H1 (cell line): Measurements from ENCODE around the gene BTBD16. TPM values are rescaled to one million over a fixed set of nuclear protein-coding genes. Genes with fewer than 3 reads are reported as not detected.

Source experiments
- CTCF ChIA-PET: fragments of 300-600 bp; sonication (Branson Sonifier 250); formaldehyde crosslinking; loops from one replicate; lab custom pipeline; 2021; ENCODE audit not compliant: partially characterized antibody; lab: Charles Lee
- POLR2A ChIA-PET: fragments of 300-600 bp; sonication (Branson Sonifier 250); formaldehyde crosslinking; loops from one replicate; lab custom pipeline; 2021; ENCODE audit warnings: inconsistent platforms; ENCODE audit not compliant: partially characterized antibody; lab: Charles Lee
- DNase-seq, 2 experiments: peaks; one replicate each; pipeline versions ENCODE4 v3.0.0 to v3.0.0-alpha.2; 2010 to 2022; ENCODE audit warnings: low spot score in 2 of 2, low read depth in 1 of 2, mixed read lengths in 1 of 2
- FAIRE-seq: peaks from 2 replicates; lab custom pipeline; 2011; peaks lifted over from hg19 to GRCh38; lab: Jason Lieb, UNC
- H2AFZ ChIP-seq: 2 replicates; pipeline ENCODE4 v1.8.1; 2012; ENCODE audit warnings: low read length, inconsistent platforms
- H2AK5ac ChIP-seq: 2 replicates; pipeline ENCODE4 v1.6.1; 2013; ENCODE audit warnings: low read depth, low read length
- H2BK120ac ChIP-seq: replicated peaks from 2 replicates; pipeline ENCODE3; 2013; ENCODE audit warnings: low read depth, low read length, inconsistent platforms
- H2BK12ac ChIP-seq: 2 replicates; pipeline ENCODE4 v1.6.1; 2013; ENCODE audit warnings: low read depth, low read length
- H2BK15ac ChIP-seq: 2 replicates; pipeline ENCODE4 v1.6.1; 2013; ENCODE audit warnings: low read length
- H2BK20ac ChIP-seq: 2 replicates; pipeline ENCODE4 v1.6.1; 2013; ENCODE audit warnings: low read length
- H2BK5ac ChIP-seq: 2 replicates; pipeline ENCODE4 v1.6.1; 2013; ENCODE audit warnings: low read depth, low read length
- H3K14ac ChIP-seq: 2 replicates; pipeline ENCODE4 v1.6.1; 2013; ENCODE audit warnings: inconsistent platforms; ENCODE audit not compliant: insufficient read length
- H3K18ac ChIP-seq: 2 replicates; pipeline ENCODE4 v1.6.1; 2013; ENCODE audit warnings: low read length; ENCODE audit errors: extremely low read depth
- H3K23ac ChIP-seq: 2 replicates; pipeline ENCODE4 v1.6.1; 2013; ENCODE audit warnings: inconsistent platforms; ENCODE audit not compliant: insufficient read length
- H3K23me2 ChIP-seq: 2 replicates; pipeline ENCODE4 v1.6.1; 2013; ENCODE audit warnings: low read depth, low read length
- H3K27ac ChIP-seq: 2 replicates; pipeline ENCODE4 v1.6.1; 2011; ENCODE audit warnings: low read depth, low read length, inconsistent platforms
- H3K27me3 ChIP-seq, 4 experiments: replicated peaks in 1 of 4; 1 replicate in 1 of 4; 2 replicates in 3 of 4; pipeline versions ENCODE4 v1.6.1 to v1.8.1; 2011 to 2013; ENCODE audit warnings: low read length in 3 of 4, mild to moderate bottlenecking in 3 of 4, inconsistent platforms in 2 of 4, mixed read lengths in 2 of 4, moderate library complexity in 1 of 4; ENCODE audit not compliant: control insufficient read depth in 3 of 4, insufficient read depth in 3 of 4; ENCODE audit errors: extremely low read depth in 1 of 4
- H3K36me3 ChIP-seq, 4 experiments: 2 replicates each; pipeline versions ENCODE4 v1.6.1 to v1.8.1; 2011 to 2013; ENCODE audit warnings: mild to moderate bottlenecking in 4 of 4, low read length in 3 of 4, moderate library complexity in 2 of 4, control low read depth in 1 of 4, inconsistent platforms in 1 of 4; ENCODE audit not compliant: insufficient read depth in 4 of 4, control insufficient read depth in 2 of 4
- H3K4ac ChIP-seq: replicated peaks from 2 replicates; pipeline ENCODE3; 2013; ENCODE audit warnings: low read length, low read depth, mixed read lengths, inconsistent platforms; ENCODE audit not compliant: insufficient read length
- H3K4me1 ChIP-seq, 4 experiments: replicated peaks in 1 of 4; 1 replicate in 1 of 4; 2 replicates in 3 of 4; pipeline versions ENCODE4 v1.6.1 to v1.8.1; 2011 to 2013; ENCODE audit warnings: low read length in 3 of 4, inconsistent platforms in 2 of 4, mixed read lengths in 1 of 4; ENCODE audit not compliant: insufficient read depth in 4 of 4, control insufficient read depth in 3 of 4
- H3K4me2 ChIP-seq, 2 experiments: 2 replicates each; pipeline versions ENCODE4 v1.6.1 to v1.8.1; 2011 to 2013; ENCODE audit warnings: low read depth in 2 of 2, low read length in 2 of 2, control low read depth in 1 of 2, inconsistent platforms in 1 of 2, mild to moderate bottlenecking in 1 of 2; ENCODE audit not compliant: insufficient read depth in 1 of 2
- H3K4me3 ChIP-seq, 4 experiments: fragments of 200-600, 300-600 bp in 1 of 4; sonication (generic), shearing (Covaris generic), sonication (Bioruptor Twin) in 1 of 4; 2 replicates each; pipeline versions ENCODE4 v1.5.1 to v1.8.1; 2011 to 2016; ENCODE audit warnings: low read length in 4 of 4, low read depth in 3 of 4, control low read depth in 2 of 4, inconsistent platforms in 2 of 4, mild to moderate bottlenecking in 2 of 4, mixed read lengths in 1 of 4, moderate library complexity in 1 of 4; ENCODE audit not compliant: insufficient read depth in 2 of 4; ENCODE audit errors: extremely low read depth in 1 of 4
- H3K56ac ChIP-seq: replicated peaks from 2 replicates; pipeline ENCODE3; 2013; ENCODE audit warnings: low read depth, mild to moderate bottlenecking, mixed read lengths, low read length, inconsistent platforms; ENCODE audit not compliant: insufficient read length
- H3K79me1 ChIP-seq: 2 replicates; pipeline ENCODE4 v1.6.1; 2013; ENCODE audit warnings: low read depth, low read length, control low read depth
- H3K79me2 ChIP-seq, 2 experiments: 2 replicates each; pipeline versions ENCODE4 v1.6.1 to v1.8.1; 2012 to 2013; ENCODE audit warnings: low read length in 2 of 2, mild to moderate bottlenecking in 2 of 2, inconsistent platforms in 1 of 2; ENCODE audit not compliant: insufficient read depth in 2 of 2, control insufficient read depth in 1 of 2
- H3K9ac ChIP-seq, 4 experiments: replicated peaks in 1 of 4; 1 replicate in 1 of 4; 2 replicates in 3 of 4; pipeline versions ENCODE4 v1.6.1 to v1.8.1; 2011 to 2013; ENCODE audit warnings: low read depth in 3 of 4, low read length in 3 of 4, control low read depth in 2 of 4, mild to moderate bottlenecking in 2 of 4, moderate library complexity in 2 of 4, inconsistent platforms in 1 of 4; ENCODE audit errors: extremely low read depth in 1 of 4
- H3K9me3 ChIP-seq, 2 experiments: 2 replicates each; pipeline versions ENCODE4 v1.6.1 to v1.8.1; 2012 to 2013; ENCODE audit warnings: mild to moderate bottlenecking in 2 of 2, moderate library complexity in 2 of 2, control low read depth in 1 of 2, inconsistent platforms in 1 of 2, low read depth in 1 of 2, low read length in 1 of 2, mixed read lengths in 1 of 2; ENCODE audit not compliant: insufficient read depth in 2 of 2
- H4K20me1 ChIP-seq, 2 experiments: replicated peaks in 1 of 2; 2 replicates each; pipeline versions ENCODE3 to v1.8.1; 2011 to 2013; ENCODE audit warnings: inconsistent platforms in 2 of 2, low read length in 2 of 2, mild to moderate bottlenecking in 1 of 2; ENCODE audit not compliant: insufficient read depth in 2 of 2, control insufficient read depth in 1 of 2
- H4K5ac ChIP-seq: 2 replicates; pipeline ENCODE4 v1.6.1; 2013; ENCODE audit warnings: low read length, low read depth, mixed read lengths, inconsistent platforms; ENCODE audit not compliant: insufficient read length
- H4K8ac ChIP-seq: 2 replicates; pipeline ENCODE4 v1.8.0; 2013; ENCODE audit warnings: mild to moderate bottlenecking, moderate library complexity, low read length, inconsistent platforms; ENCODE audit not compliant: insufficient read depth; ENCODE audit errors: extremely low read depth
- H4K91ac ChIP-seq: replicated peaks from 2 replicates; pipeline ENCODE3; 2013; ENCODE audit warnings: low read length, mixed read lengths, inconsistent platforms; ENCODE audit not compliant: insufficient read length
- ATF2 ChIP-seq: IDR thresholded peaks from 2 replicates; pipeline ENCODE4 v1.6.1; 2012; ENCODE audit warnings: low read length, inconsistent platforms
- BACH1 ChIP-seq: IDR thresholded peaks from 2 replicates; pipeline ENCODE4 v1.6.1; 2012; ENCODE audit warnings: low read length, improper control_type of control experiment
- BCL11A ChIP-seq, 2 experiments: IDR thresholded peaks; one replicate each; pipeline ENCODE4 v1.6.1; 2011; ENCODE audit warnings: low read depth in 2 of 2, low read length in 2 of 2, mild to moderate bottlenecking in 2 of 2
- BRCA1 ChIP-seq: IDR thresholded peaks from 2 replicates; pipeline ENCODE4 v1.6.1; 2012; ENCODE audit warnings: low read depth, low read length, improper control_type of control experiment
- CEBPB ChIP-seq: IDR thresholded peaks from 2 replicates; pipeline ENCODE4 v1.6.1; 2012; ENCODE audit warnings: low read depth, low read length
- CHD1 ChIP-seq: IDR thresholded peaks from 2 replicates; pipeline ENCODE4 v1.6.1; 2012; ENCODE audit warnings: low read depth, low read length, improper control_type of control experiment
- CREB1 ChIP-seq: IDR thresholded peaks from 2 replicates; pipeline ENCODE4 v1.6.1; 2012; ENCODE audit warnings: inconsistent platforms
- EGR1 ChIP-seq: IDR thresholded peaks from 2 replicates; pipeline ENCODE4 v1.6.1; 2011; ENCODE audit warnings: low read depth, low read length, borderline replicate concordance
- JUND ChIP-seq: IDR thresholded peaks from 2 replicates; pipeline ENCODE4 v1.6.1; 2011; ENCODE audit warnings: mild to moderate bottlenecking, improper control_type of control experiment, low read length
- POLR2A ChIP-seq, 2 experiments: IDR thresholded peaks; 1 replicate in 1 of 2; 2 replicates in 1 of 2; pipeline ENCODE4 v1.6.1; 2011; ENCODE audit warnings: low read depth in 2 of 2, low read length in 2 of 2, mild to moderate bottlenecking in 2 of 2; ENCODE audit errors: control extremely low read depth in 1 of 2
- RNF2 ChIP-seq: fragments of 200-900, 300-1000 bp; sonication (generic); IDR thresholded peaks from 2 replicates; pipeline ENCODE4 v1.7.1; 2016; ENCODE audit warnings: borderline replicate concordance, low read depth, mild to moderate bottlenecking, antibody characterized with exemption, low read length; ENCODE audit not compliant: poor library complexity, severe bottlenecking; ENCODE audit errors: missing control alignments
- SIRT6 ChIP-seq: IDR thresholded peaks from one replicate; pipeline ENCODE4 v1.7.1; 2012; ENCODE audit warnings: low read length, inconsistent platforms
- TBP ChIP-seq: IDR thresholded peaks from 2 replicates; pipeline ENCODE4 v1.6.1; 2011; ENCODE audit warnings: low read depth, low read length, improper control_type of control experiment
- TCF12 ChIP-seq: IDR thresholded peaks from 2 replicates; pipeline ENCODE4 v1.6.1; 2011; ENCODE audit warnings: low read depth, mild to moderate bottlenecking, low read length
- WGBS, 2 experiments: shearing (Covaris generic) in 1 of 2; methylation state at CpG; one replicate each; pipeline versions ENCODE4 v1.1.6 to v1.1.7; 2013 to 2015; ENCODE audit warnings: low lambda C conversion rate in 2 of 2, mixed read lengths in 2 of 2, inconsistent platforms in 1 of 2, low coverage in 1 of 2, missing lambda C conversion rate in 1 of 2; ENCODE audit not compliant: insufficient replicate concordance in 2 of 2, insufficient coverage in 1 of 2, insufficient read length in 1 of 2; ENCODE audit errors: extremely low coverage in 1 of 2, missing lambda C conversion rate in 1 of 2; 5-methylcytosine and 5-hydroxymethylcytosine counted together
- polyA plus RNA-seq, 7 experiments: library from polyadenylated mRNA; depleted of rRNA in 3 of 7; stranded (reverse) in 5 of 7; unstranded in 2 of 7; fragments of >200 nt in 5 of 7; fragments of 200-250 nt in 2 of 7; gene quantifications; 1 replicate in 5 of 7; 2 replicates in 1 of 7; 4 replicates in 1 of 7; pipeline versions ENCODE4 v1.2.1 to v1.2.3, GENCODE V29; 2011 to 2013; ENCODE audit warnings: missing spikeins in 2 of 7, mixed read lengths in 2 of 7
- total RNA-seq: library from RNA; stranded (reverse); fragmentation: NEBNext Ultra II Directional; extraction: Animal tissue kit (Norgen Biotek cat#: 25700); gene quantifications from 2 replicates; pipeline ENCODE4 v1.2.1, GENCODE V29; 2021

Gene BTBD16
- total and polyA plus RNA-seq, 2 of the 8 experiments (the other 6 are each of a cell fraction or from before 2014, with no cell fraction given), result 0.05 TPM; not detected in 1

- CTCF ChIA-PET, result interaction anchor here (0.7 to 2.5 kb wide), 5 partner anchors 11 to 400 kb away, joined by 3 to 12 read pairs (median 3); no protein-coding TSS in a partner anchor
- TF ChIP-seq CREB1, result no peak
- TF ChIP-seq BCL11A (IDR thresholded peaks at IDR 0.05; ENCODE audit: low read depth in 2 of 2, low read length in 2 of 2), result no peak
- TF ChIP-seq JUND, result no peak
- TF ChIP-seq TCF12, result no peak
- TF ChIP-seq POLR2A (IDR thresholded peaks at IDR 0.05; ENCODE audit: control extremely low read depth in 1 of 2, low read depth in 2 of 2, low read length in 2 of 2), result no peak
- no peak for TF ChIP-seq TBP
- TF ChIP-seq BACH1, result no peak
- no peak for TF ChIP-seq EGR1
- no peak for TF ChIP-seq CHD1
- TF ChIP-seq SIRT6, result no peak
- TF ChIP-seq BRCA1, result no peak
- TF ChIP-seq ATF2, result no peak
- no peak for TF ChIP-seq CEBPB
- no peak for TF ChIP-seq RNF2
Observed at GRCh38 chr10:122304054-122304579, 33.0 kb downstream of the BTBD16 start.

More at GRCh38 chr10:122304054-122304579, 33.0 kb downstream of the BTBD16 start:
- Histone ChIP-seq H2BK20ac (no peak overlapping the region), H3K14ac (no peak overlapping the region), H3K27ac (no peak overlapping the region), H2BK120ac (no peak overlapping the region), H3K23ac (no peak overlapping the region), H3K56ac (no peak overlapping the region), H2AK5ac (no peak overlapping the region), H3K4me3 (no peak overlapping the region), H4K8ac (peak overlapping the region; percentile 7; the same call in 1 of the 2 replicates), H3K9ac (no peak overlapping the region), H3K79me1 (no peaks in the 10 kb centered on the region), H3K23me2 (no peaks in the 10 kb centered on the region), H2AFZ (no peak overlapping the region), H2BK15ac (no peak overlapping the region), H3K4ac (no peak overlapping the region), H4K5ac (no peak overlapping the region), H2BK12ac (no peak overlapping the region), H3K18ac (no peak overlapping the region), H3K36me3 (no peaks in the 10 kb centered on the region), H3K4me1 (peaks cover 0 to 3% (median under 1%) of the 10 kb centered on the region in 4 experiments; a peak in 4 of 7 replicates), H3K27me3 (no peaks in the 10 kb centered on the region), H3K4me2 (no peak overlapping the region), H2BK5ac (no peak overlapping the region), H4K20me1 (no peaks in the 10 kb centered on the region), H4K91ac (no peak overlapping the region), H3K9me3 (no peaks in the 10 kb centered on the region), H3K79me2 (no peaks in the 10 kb centered on the region)
- FAIRE-seq, result no peak
- no peak for DNase-seq
- POLR2A ChIA-PET, result no interaction called here
- WGBS, 2 experiments, result 89% methylated on average over 7 of the region's 7 CpGs; no CpG with 5 or more reads in 1 of the 2 experiments
